WTC11 (cell line): ENCODE measurements around the gene BNC2. TPM values are rescaled to one million over a fixed set of nuclear protein-coding genes. Genes with fewer than 3 reads are reported as not detected.

Source experiments
- AR ChIP-seq: fragments of 250-450 bp; sonication (Bioruptor Pico); IDR thresholded peaks from 2 replicates; pipeline ENCODE4 v1.9.0; 2021; ENCODE audit warnings: mild to moderate bottlenecking
- FOXK1 ChIP-seq: sonication (generic); formaldehyde crosslinking; IDR thresholded peaks from 2 replicates; pipeline ENCODE4 v1.8.0; 2022; ENCODE audit warnings: mild to moderate bottlenecking, moderate library complexity, missing genetic modification reagents
- IRF1 ChIP-seq: sonication (generic); formaldehyde crosslinking; IDR thresholded peaks from 2 replicates; pipeline ENCODE4 v1.8.0; 2023; ENCODE audit warnings: missing genetic modification reagents
- IRF2 ChIP-seq: sonication (generic); formaldehyde crosslinking; IDR thresholded peaks from 2 replicates; pipeline ENCODE4 v1.8.0; 2022; ENCODE audit warnings: low read depth, missing genetic modification reagents, borderline replicate concordance
- NFYB ChIP-seq: sonication (generic); formaldehyde crosslinking; conservative IDR thresholded peaks from 2 replicates; pipeline ENCODE4 v1.8.0; 2022; ENCODE audit warnings: low read depth, missing genetic modification reagents
- OVOL2 ChIP-seq: fragments of 250-450 bp; sonication (Bioruptor Pico); IDR thresholded peaks from 2 replicates; pipeline ENCODE4 v1.9.0; 2021; ENCODE audit warnings: mild to moderate bottlenecking, borderline replicate concordance
- RELA ChIP-seq: sonication (generic); formaldehyde crosslinking; IDR thresholded peaks from 2 replicates; pipeline ENCODE4 v1.8.1; 2022; ENCODE audit warnings: missing genetic modification reagents, mild to moderate bottlenecking, borderline replicate concordance
- SMAD3 ChIP-seq: sonication (generic); formaldehyde crosslinking; IDR thresholded peaks from 2 replicates; pipeline ENCODE4 v1.8.0; 2022; ENCODE audit warnings: missing genetic modification reagents, mild to moderate bottlenecking, borderline replicate concordance
- TP53 ChIP-seq: sonication (generic); formaldehyde crosslinking; IDR thresholded peaks from 2 replicates; pipeline ENCODE4 v1.8.1; 2023; ENCODE audit warnings: mild to moderate bottlenecking, missing genetic modification reagents
- ZNF121 ChIP-seq: sonication (generic); formaldehyde crosslinking; IDR thresholded peaks from 2 replicates; pipeline ENCODE4 v1.8.0; 2023; ENCODE audit warnings: missing genetic modification reagents
- ZNF138 ChIP-seq: sonication (generic); formaldehyde crosslinking; conservative IDR thresholded peaks from 2 replicates; pipeline ENCODE4 v1.8.1; 2022; ENCODE audit warnings: mild to moderate bottlenecking, moderate library complexity, missing genetic modification reagents
- ZNF219 ChIP-seq: sonication (generic); formaldehyde crosslinking; IDR thresholded peaks from 2 replicates; pipeline ENCODE4 v1.8.0; 2023; ENCODE audit warnings: missing genetic modification reagents, mild to moderate bottlenecking, borderline replicate concordance
- ZNF281 ChIP-seq: sonication (generic); formaldehyde crosslinking; IDR thresholded peaks from 2 replicates; pipeline ENCODE4 v1.8.0; 2023; ENCODE audit warnings: mild to moderate bottlenecking, missing genetic modification reagents
- ZNF416 ChIP-seq: fragments of 250-450 bp; sonication (Bioruptor Pico); IDR thresholded peaks from 2 replicates; pipeline ENCODE4 v1.9.0; 2021; ENCODE audit warnings: mild to moderate bottlenecking, inconsistent platforms
- ZNF425 ChIP-seq: fragments of 250-450 bp; sonication (Bioruptor Pico); conservative IDR thresholded peaks from 2 replicates; pipeline ENCODE4 v1.9.0; 2021; ENCODE audit warnings: mild to moderate bottlenecking
- ZNF671 ChIP-seq: fragments of 250-450 bp; sonication (Bioruptor Pico); IDR thresholded peaks from 2 replicates; pipeline ENCODE4 v1.8.0; 2021; ENCODE audit warnings: mild to moderate bottlenecking
- total RNA-seq: library from RNA; stranded (reverse); gene quantifications from 3 replicates; pipeline ENCODE4 v1.2.3, GENCODE V29; 2021
- TF ChIP-seq, protein P1 (sequence below): fragments of 200-600 bp; IDR thresholded peaks from 2 replicates; pipeline ENCODE4 v1.8.0; 2022; ENCODE audit warnings: antibody characterized with exemption
- TF ChIP-seq, protein P2 (sequence below): sonication (generic); formaldehyde crosslinking; IDR thresholded peaks from 2 replicates; pipeline ENCODE4 v1.8.1; 2023; ENCODE audit warnings: mild to moderate bottlenecking, missing genetic modification reagents, moderate library complexity
- TF ChIP-seq, protein P3 (sequence below): sonication (generic); formaldehyde crosslinking; conservative IDR thresholded peaks from 2 replicates; pipeline ENCODE4 v1.8.1; 2022; ENCODE audit warnings: mild to moderate bottlenecking, missing genetic modification reagents
- TF ChIP-seq, protein P4 (sequence below): sonication (generic); formaldehyde crosslinking; IDR thresholded peaks from 2 replicates; pipeline ENCODE4 v1.8.1; 2023; ENCODE audit warnings: mild to moderate bottlenecking, missing genetic modification reagents
- TF ChIP-seq, protein P5 (sequence below): sonication (generic); formaldehyde crosslinking; IDR thresholded peaks from 2 replicates; pipeline ENCODE4 v1.8.1; 2023; ENCODE audit warnings: mild to moderate bottlenecking, moderate library complexity, missing genetic modification reagents

Gene BNC2
- total RNA-seq, 1 experiment from 2014 or later, result 33.3 TPM

DNA sequence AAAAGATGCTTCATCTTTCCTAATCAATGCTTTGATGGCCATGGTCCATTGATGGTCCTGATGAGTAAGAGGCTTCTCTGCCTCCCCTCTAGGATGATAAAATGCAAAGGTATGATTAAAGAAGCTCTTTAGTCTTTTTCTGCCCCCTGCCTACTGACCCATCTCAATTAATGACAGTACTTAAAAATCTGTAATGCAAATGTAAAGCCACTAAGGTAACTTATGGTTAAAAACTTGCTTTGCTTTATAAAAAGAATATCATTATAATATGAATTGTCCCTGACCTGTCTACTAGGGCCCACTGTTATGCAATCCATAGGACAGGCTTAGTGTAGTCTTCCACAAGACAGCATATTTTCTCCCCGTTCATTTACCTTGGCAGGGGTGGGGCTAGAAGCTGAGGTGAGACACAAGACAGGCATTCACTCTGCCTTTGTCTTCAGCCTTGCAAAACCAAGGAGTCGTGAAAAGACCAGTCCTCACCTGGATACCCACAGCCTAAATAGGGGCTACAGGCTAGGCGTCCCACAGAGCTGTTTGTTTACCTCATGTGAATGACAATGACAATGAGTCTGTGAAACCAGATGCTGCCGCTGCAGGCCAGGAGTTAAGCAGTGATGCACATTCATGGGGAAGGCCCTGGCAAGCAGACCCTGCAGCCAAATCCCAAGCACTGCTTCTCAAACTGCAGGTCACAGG, 60.4 kb downstream of the BNC2 start (continued):
- TF ChIP-seq, protein P1, sequence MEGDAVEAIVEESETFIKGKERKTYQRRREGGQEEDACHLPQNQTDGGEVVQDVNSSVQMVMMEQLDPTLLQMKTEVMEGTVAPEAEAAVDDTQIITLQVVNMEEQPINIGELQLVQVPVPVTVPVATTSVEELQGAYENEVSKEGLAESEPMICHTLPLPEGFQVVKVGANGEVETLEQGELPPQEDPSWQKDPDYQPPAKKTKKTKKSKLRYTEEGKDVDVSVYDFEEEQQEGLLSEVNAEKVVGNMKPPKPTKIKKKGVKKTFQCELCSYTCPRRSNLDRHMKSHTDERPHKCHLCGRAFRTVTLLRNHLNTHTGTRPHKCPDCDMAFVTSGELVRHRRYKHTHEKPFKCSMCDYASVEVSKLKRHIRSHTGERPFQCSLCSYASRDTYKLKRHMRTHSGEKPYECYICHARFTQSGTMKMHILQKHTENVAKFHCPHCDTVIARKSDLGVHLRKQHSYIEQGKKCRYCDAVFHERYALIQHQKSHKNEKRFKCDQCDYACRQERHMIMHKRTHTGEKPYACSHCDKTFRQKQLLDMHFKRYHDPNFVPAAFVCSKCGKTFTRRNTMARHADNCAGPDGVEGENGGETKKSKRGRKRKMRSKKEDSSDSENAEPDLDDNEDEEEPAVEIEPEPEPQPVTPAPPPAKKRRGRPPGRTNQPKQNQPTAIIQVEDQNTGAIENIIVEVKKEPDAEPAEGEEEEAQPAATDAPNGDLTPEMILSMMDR, result no peak
- TF ChIP-seq ZNF281 (CRISPR knock-in tag) (no peak), FOXK1 (CRISPR knock-in tag) (peak; percentile 97), ZNF138 (CRISPR knock-in tag) (no peak), IRF2 (CRISPR knock-in tag) (no peak), ZNF671 (CRISPR knock-in tag) (no peak), SMAD3 (CRISPR knock-in tag) (no peak), ZNF219 (CRISPR knock-in tag) (no peak), ZNF416 (no peak), OVOL2 (CRISPR knock-in tag) (no peak), NFYB (no peak), ZNF425 (CRISPR knock-in tag) (no peak), AR (CRISPR knock-in tag) (no peak), IRF1 (no peak), TP53 (no peak), RELA (CRISPR knock-in tag) (no peak), ZNF121 (CRISPR knock-in tag) (peak; percentile 97)
- TF ChIP-seq, protein P2, sequence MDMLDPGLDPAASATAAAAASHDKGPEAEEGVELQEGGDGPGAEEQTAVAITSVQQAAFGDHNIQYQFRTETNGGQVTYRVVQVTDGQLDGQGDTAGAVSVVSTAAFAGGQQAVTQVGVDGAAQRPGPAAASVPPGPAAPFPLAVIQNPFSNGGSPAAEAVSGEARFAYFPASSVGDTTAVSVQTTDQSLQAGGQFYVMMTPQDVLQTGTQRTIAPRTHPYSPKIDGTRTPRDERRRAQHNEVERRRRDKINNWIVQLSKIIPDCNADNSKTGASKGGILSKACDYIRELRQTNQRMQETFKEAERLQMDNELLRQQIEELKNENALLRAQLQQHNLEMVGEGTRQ (CRISPR knock-in tag), result peak; percentile 24
- TF ChIP-seq, protein P3, sequence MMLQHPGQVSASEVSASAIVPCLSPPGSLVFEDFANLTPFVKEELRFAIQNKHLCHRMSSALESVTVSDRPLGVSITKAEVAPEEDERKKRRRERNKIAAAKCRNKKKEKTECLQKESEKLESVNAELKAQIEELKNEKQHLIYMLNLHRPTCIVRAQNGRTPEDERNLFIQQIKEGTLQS (CRISPR knock-in tag), result no peak
- TF ChIP-seq, protein P4, sequence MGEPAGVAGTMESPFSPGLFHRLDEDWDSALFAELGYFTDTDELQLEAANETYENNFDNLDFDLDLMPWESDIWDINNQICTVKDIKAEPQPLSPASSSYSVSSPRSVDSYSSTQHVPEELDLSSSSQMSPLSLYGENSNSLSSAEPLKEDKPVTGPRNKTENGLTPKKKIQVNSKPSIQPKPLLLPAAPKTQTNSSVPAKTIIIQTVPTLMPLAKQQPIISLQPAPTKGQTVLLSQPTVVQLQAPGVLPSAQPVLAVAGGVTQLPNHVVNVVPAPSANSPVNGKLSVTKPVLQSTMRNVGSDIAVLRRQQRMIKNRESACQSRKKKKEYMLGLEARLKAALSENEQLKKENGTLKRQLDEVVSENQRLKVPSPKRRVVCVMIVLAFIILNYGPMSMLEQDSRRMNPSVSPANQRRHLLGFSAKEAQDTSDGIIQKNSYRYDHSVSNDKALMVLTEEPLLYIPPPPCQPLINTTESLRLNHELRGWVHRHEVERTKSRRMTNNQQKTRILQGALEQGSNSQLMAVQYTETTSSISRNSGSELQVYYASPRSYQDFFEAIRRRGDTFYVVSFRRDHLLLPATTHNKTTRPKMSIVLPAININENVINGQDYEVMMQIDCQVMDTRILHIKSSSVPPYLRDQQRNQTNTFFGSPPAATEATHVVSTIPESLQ (CRISPR knock-in tag), result no peak
- TF ChIP-seq, protein P5, sequence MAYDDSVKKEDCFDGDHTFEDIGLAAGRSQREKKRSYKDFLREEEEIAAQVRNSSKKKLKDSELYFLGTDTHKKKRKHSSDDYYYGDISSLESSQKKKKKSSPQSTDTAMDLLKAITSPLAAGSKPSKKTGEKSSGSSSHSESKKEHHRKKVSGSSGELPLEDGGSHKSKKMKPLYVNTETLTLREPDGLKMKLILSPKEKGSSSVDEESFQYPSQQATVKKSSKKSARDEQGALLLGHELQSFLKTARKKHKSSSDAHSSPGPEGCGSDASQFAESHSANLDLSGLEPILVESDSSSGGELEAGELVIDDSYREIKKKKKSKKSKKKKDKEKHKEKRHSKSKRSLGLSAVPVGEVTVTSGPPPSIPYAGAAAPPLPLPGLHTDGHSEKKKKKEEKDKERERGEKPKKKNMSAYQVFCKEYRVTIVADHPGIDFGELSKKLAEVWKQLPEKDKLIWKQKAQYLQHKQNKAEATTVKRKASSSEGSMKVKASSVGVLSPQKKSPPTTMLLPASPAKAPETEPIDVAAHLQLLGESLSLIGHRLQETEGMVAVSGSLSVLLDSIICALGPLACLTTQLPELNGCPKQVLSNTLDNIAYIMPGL (CRISPR knock-in tag), result 0 out of 2 replicates have a peak, but pooled peaks have one; percentile 32
